Measurements from ENCODE around the gene PSME1. TPM values are rescaled to one million over a fixed set of nuclear protein-coding genes. Genes with fewer than 3 reads are reported as not detected.

PSME1 gene
- total RNA-seq, 1 experiment from 2014 or later: 123 TPM

- DNase-seq (ENCODE audit: low read depth): no peak
- in situ Hi-C loops (cut with HindIII; ENCODE audit: low pct_unique_long_range_greater_than_20kb, low sequenced_read_pairs): no loop called here
Measured at GRCh38 chr14:24157331-24157730, 21.3 kb downstream of the PSME1 start.

GRCh38 chr14:24159777-24160498 lies 23.9 kb downstream of the PSME1 start:
- DNase-seq (ENCODE audit: low read depth): no peak
- in situ Hi-C loops (cut with HindIII; ENCODE audit: low pct_unique_long_range_greater_than_20kb, low sequenced_read_pairs): no loop called here

- DNase-seq (ENCODE audit: low read depth): no peak
- in situ Hi-C loops (cut with HindIII; ENCODE audit: low pct_unique_long_range_greater_than_20kb, low sequenced_read_pairs): no loop called here
Measured at GRCh38 chr14:24160499-24160849, 24.5 kb downstream of the PSME1 start.

- in situ Hi-C loops (cut with HindIII; ENCODE audit: low pct_unique_long_range_greater_than_20kb, low sequenced_read_pairs): no loop called here
- DNase-seq (ENCODE audit: low read depth): peak; percentile 95
Measured at GRCh38 chr14:24160850-24161804, 25.1 kb downstream of the PSME1 start, which contains the start of gene IRF9. TSS of gene IRF9 (plus strand) at chr14:24161265. CDS start at chr14:24162145, 880 bp downstream.

GRCh38 chr14:24162093-24162492 lies 26.1 kb downstream of the PSME1 start:
- no peak for DNase-seq (ENCODE audit: low read depth)
- in situ Hi-C loops (cut with HindIII; ENCODE audit: low pct_unique_long_range_greater_than_20kb, low sequenced_read_pairs): no loop called here

- in situ Hi-C loops (cut with HindIII; ENCODE audit: low pct_unique_long_range_greater_than_20kb, low sequenced_read_pairs): no loop called here
- no peak for DNase-seq (ENCODE audit: low read depth)
Measured at GRCh38 chr14:24164518-24164991, 28.6 kb downstream of the PSME1 start.

- in situ Hi-C loops (cut with HindIII; ENCODE audit: low pct_unique_long_range_greater_than_20kb, low sequenced_read_pairs): no loop called here
- no peak for DNase-seq (ENCODE audit: low read depth)
Measured at GRCh38 chr14:24165785-24166184, 29.8 kb downstream of the PSME1 start.

GRCh38 chr14:24167469-24168114 lies 31.6 kb downstream of the PSME1 start:
- DNase-seq (ENCODE audit: low read depth): no peak
- in situ Hi-C loops (cut with HindIII; ENCODE audit: low pct_unique_long_range_greater_than_20kb, low sequenced_read_pairs): no loop called here

GRCh38 chr14:24171422-24172260 lies 35.6 kb downstream of the PSME1 start, which contains the start of gene REC8:
TSS of gene REC8 (plus strand) at chr14:24172080. CDS start at chr14:24172553, 473 bp downstream.
- in situ Hi-C loops (cut with HindIII; ENCODE audit: low pct_unique_long_range_greater_than_20kb, low sequenced_read_pairs): no loop called here
- DNase-seq (ENCODE audit: low read depth): no peak

- in situ Hi-C loops (cut with HindIII; ENCODE audit: low pct_unique_long_range_greater_than_20kb, low sequenced_read_pairs): no loop called here
- no peak for DNase-seq (ENCODE audit: low read depth)
Measured at GRCh38 chr14:24172261-24172860, 36.4 kb downstream of the PSME1 start.

GRCh38 chr14:24172871-24173281 lies 36.9 kb downstream of the PSME1 start:
- in situ Hi-C loops (cut with HindIII; ENCODE audit: low pct_unique_long_range_greater_than_20kb, low sequenced_read_pairs): no loop called here
- DNase-seq (ENCODE audit: low read depth): no peak

GRCh38 chr14:24176599-24176998 lies 40.6 kb downstream of the PSME1 start:
- in situ Hi-C loops (cut with HindIII; ENCODE audit: low pct_unique_long_range_greater_than_20kb, low sequenced_read_pairs): no loop called here
- DNase-seq (ENCODE audit: low read depth): no peak

- DNase-seq (ENCODE audit: low read depth): no peak
- in situ Hi-C loops (cut with HindIII; ENCODE audit: low pct_unique_long_range_greater_than_20kb, low sequenced_read_pairs): no loop called here
Measured at GRCh38 chr14:24177041-24177825, 41.2 kb downstream of the PSME1 start.

- in situ Hi-C loops (cut with HindIII; ENCODE audit: low pct_unique_long_range_greater_than_20kb, low sequenced_read_pairs): no loop called here
- DNase-seq (ENCODE audit: low read depth): no peak
Measured at GRCh38 chr14:24177891-24178290, 41.9 kb downstream of the PSME1 start.

GRCh38 chr14:24178399-24179178 lies 42.6 kb downstream of the PSME1 start:
- DNase-seq (ENCODE audit: low read depth): no peak
- in situ Hi-C loops (cut with HindIII; ENCODE audit: low pct_unique_long_range_greater_than_20kb, low sequenced_read_pairs): no loop called here

GRCh38 chr14:24179294-24179960 lies 43.4 kb downstream of the PSME1 start:
- in situ Hi-C loops (cut with HindIII; ENCODE audit: low pct_unique_long_range_greater_than_20kb, low sequenced_read_pairs): no loop called here
- DNase-seq (ENCODE audit: low read depth): no peak
